Neural progenitor cell (in vitro differentiated cells): ENCODE measurements around the gene ALKBH4. TPM values are rescaled to one million over a fixed set of nuclear protein-coding genes. Genes with fewer than 3 reads are reported as not detected.
A peak's percentile ranks its signal among the peaks of the same experiment; 100 is the strongest.

Source experiments
- DNase-seq: peaks from one replicate; pipeline ENCODE4 v3.0.0-alpha.2; 2016; ENCODE audit warnings: low spot score
- H2AFZ ChIP-seq: fragments of 200-600 bp; sonication (generic); replicated peaks from 2 replicates; pipeline ENCODE4 v1.6.1; 2016; ENCODE audit warnings: antibody characterized with exemption
- H3F3A ChIP-seq: fragments of 200-600 bp; sonication (generic); 2 replicates; pipeline ENCODE4 v1.6.1; 2016; ENCODE audit warnings: antibody characterized with exemption, low read depth
- H3K27ac ChIP-seq: fragments of 200-600 bp; sonication (generic); 2 replicates; pipeline ENCODE4 v1.5.1; 2016; ENCODE audit warnings: mild to moderate bottlenecking
- H3K27me3 ChIP-seq: fragments of 200-600 bp; sonication (generic); 2 replicates; pipeline ENCODE4 v1.6.1; 2016; ENCODE audit warnings: mild to moderate bottlenecking, moderate library complexity
- H3K36me3 ChIP-seq: fragments of 200-600 bp; sonication (generic); 2 replicates; pipeline ENCODE4 v1.5.1; 2016
- H3K4me1 ChIP-seq: fragments of 200-600 bp; sonication (generic); 2 replicates; pipeline ENCODE4 v1.6.1; 2016; ENCODE audit warnings: mixed run types
- H3K4me2 ChIP-seq: fragments of 200-600 bp; sonication (generic); 2 replicates; pipeline ENCODE4 v1.6.1; 2016
- H3K4me3 ChIP-seq: fragments of 200-600 bp; sonication (generic); 2 replicates; pipeline ENCODE4 v1.5.1; 2016
- H3K79me2 ChIP-seq: fragments of 200-600 bp; sonication (generic); 2 replicates; pipeline ENCODE4 v1.6.1; 2016; ENCODE audit warnings: low read depth
- H3K9ac ChIP-seq: fragments of 200-600 bp; sonication (generic); 2 replicates; pipeline ENCODE4 v1.6.1; 2016
- H3K9me3 ChIP-seq: fragments of 200-600 bp; sonication (generic); 2 replicates; pipeline ENCODE4 v1.5.1; 2016; ENCODE audit warnings: low read depth
- H4K20me1 ChIP-seq: fragments of 200-600 bp; sonication (generic); 2 replicates; pipeline ENCODE4 v1.6.1; 2016; ENCODE audit warnings: low read depth
- H3K27ac Mint-ChIP-seq: 3 replicates; pipeline ENCODE4 v1.8.0; 2021; ENCODE audit warnings: mixed read lengths
- H3K27me3 Mint-ChIP-seq: 2 replicates; pipeline ENCODE4 v1.8.0; 2022; ENCODE audit warnings: low read depth, mild to moderate bottlenecking, inconsistent platforms, moderate library complexity, mixed read lengths; ENCODE audit not compliant: insufficient read depth
- H3K36me3 Mint-ChIP-seq: 3 replicates; pipeline ENCODE4 v1.8.0; 2021; ENCODE audit warnings: mixed read lengths
- H3K4me1 Mint-ChIP-seq: 3 replicates; pipeline ENCODE4 v1.8.0; 2021; ENCODE audit warnings: mixed read lengths
- H3K4me3 Mint-ChIP-seq: 3 replicates; pipeline ENCODE4 v1.8.0; 2021; ENCODE audit warnings: mild to moderate bottlenecking, moderate library complexity, mixed read lengths
- H3K9me3 Mint-ChIP-seq: 3 replicates; pipeline ENCODE4 v1.8.0; 2020; ENCODE audit warnings: mixed read lengths
- CTCF ChIP-seq: fragments of 200-600 bp; sonication (generic); IDR thresholded peaks from 2 replicates; pipeline ENCODE4 v1.5.1; 2017; ENCODE audit warnings: antibody characterized with exemption, mild to moderate bottlenecking
- EZH2 ChIP-seq: fragments of 200-600 bp; sonication (generic); IDR thresholded peaks from 2 replicates; pipeline ENCODE4 v1.6.1; 2017; ENCODE audit warnings: antibody characterized with exemption, mild to moderate bottlenecking, moderate library complexity
- EZH2phosphoT487 ChIP-seq: fragments of 200-600 bp; sonication (generic); IDR thresholded peaks from 2 replicates; pipeline ENCODE4 v1.6.1; 2017; ENCODE audit warnings: antibody characterized with exemption
- total RNA-seq: library from RNA; depleted of rRNA; stranded (reverse); fragments of >200 nt; gene quantifications from 2 replicates; pipeline ENCODE4 v1.2.3, GENCODE V29; 2015; ENCODE audit warnings: low replicate concordance

ALKBH4 gene
- total RNA-seq, 1 donor from 2014 or later: 6.5 TPM

GRCh38 chr7:102467581-102468477 lies 3.2 kb upstream of the ALKBH4 start:
- DNase-seq: no peak
- Histone ChIP-seq H3K36me3 (no peaks in the 10 kb centered on the region), H4K20me1 (peaks cover 5% of the 10 kb centered on the region), H3K27me3 (no peaks in the 10 kb centered on the region), H2AFZ (no peak overlapping the region), H3K4me1 (no peaks in the 10 kb centered on the region), H3K27ac (no peak overlapping the region), H3F3A (no peaks in the 10 kb centered on the region), H3K4me3 (no peak overlapping the region), H3K9me3 (no peaks in the 10 kb centered on the region), H3K9ac (no peak overlapping the region), H3K79me2 (peaks cover 15% of the 10 kb centered on the region), H3K4me2 (no peak overlapping the region)
- Mint-ChIP-seq H3K36me3 (peaks cover 8% of the 10 kb centered on the region), H3K27ac (no peak overlapping the region), H3K9me3 (no peaks in the 10 kb centered on the region), H3K4me1 (peaks cover 20% of the 10 kb centered on the region), H3K27me3 (no peaks in the 10 kb centered on the region), H3K4me3 (no peak overlapping the region)
- TF ChIP-seq EZH2phosphoT487: no peak
- no peak for TF ChIP-seq EZH2
- no peak for TF ChIP-seq CTCF

- Mint-ChIP-seq H3K4me3 (peak overlapping the region; percentile 96), H3K4me1 (peaks cover 17% of the 10 kb centered on the region), H3K27me3 (peaks cover 6% of the 10 kb centered on the region), H3K9me3 (no peaks in the 10 kb centered on the region), H3K27ac (no peak overlapping the region), H3K36me3 (peaks cover 4% of the 10 kb centered on the region)
- Histone ChIP-seq H3F3A (no peaks in the 10 kb centered on the region), H3K79me2 (peaks cover 23% of the 10 kb centered on the region), H3K27me3 (no peaks in the 10 kb centered on the region), H3K36me3 (no peaks in the 10 kb centered on the region), H3K9me3 (no peaks in the 10 kb centered on the region), H3K4me1 (no peaks in the 10 kb centered on the region), H3K4me2 (peak overlapping the region; percentile 99), H4K20me1 (peaks cover 5% of the 10 kb centered on the region), H3K27ac (no peak overlapping the region), H3K4me3 (peak overlapping the region; percentile 99), H2AFZ (no peak overlapping the region), H3K9ac (no peak overlapping the region)
- no peak for DNase-seq
- TF ChIP-seq EZH2 (no peak), EZH2phosphoT487 (no peak), CTCF (no peak)
Measured at GRCh38 chr7:102466097-102466496, 1.4 kb upstream of the ALKBH4 start.

- TF ChIP-seq EZH2 (no peak), EZH2phosphoT487 (no peak)
- peak; percentile 29 for DNase-seq
- H3K9me3 ChIP-seq: no peaks in the 10 kb centered on the region
Measured at GRCh38 chr7:102463841-102464576, 654 bp downstream of the ALKBH4 start.

More at GRCh38 chr7:102463841-102464576, 654 bp downstream of the ALKBH4 start:
- no peaks in the 10 kb centered on the region for H3F3A ChIP-seq
- no peaks in the 10 kb centered on the region for H3K9me3 Mint-ChIP-seq
- H3K27ac ChIP-seq: no peak overlapping the region
- H3K27me3 ChIP-seq: no peaks in the 10 kb centered on the region
- H4K20me1 ChIP-seq: peaks cover 5% of the 10 kb centered on the region
- H3K4me3 Mint-ChIP-seq: peak overlapping the region; percentile 96
- peak overlapping the region; percentile 92 for H3K9ac ChIP-seq
- H3K4me2 ChIP-seq: peak overlapping the region; percentile 99
- H3K36me3 ChIP-seq: no peaks in the 10 kb centered on the region
- H3K79me2 ChIP-seq: peaks cover 23% of the 10 kb centered on the region
- peaks cover 17% of the 10 kb centered on the region for H3K4me1 Mint-ChIP-seq
- no peaks in the 10 kb centered on the region for H3K4me1 ChIP-seq
- H3K27me3 Mint-ChIP-seq: peaks cover 6% of the 10 kb centered on the region
- H3K36me3 Mint-ChIP-seq: peaks cover 4% of the 10 kb centered on the region
- H3K27ac Mint-ChIP-seq: peak overlapping the region; percentile 88
- H2AFZ ChIP-seq: peak overlapping the region; percentile 100
- H3K4me3 ChIP-seq: peak overlapping the region; percentile 99
